CD4-positive, CD25-positive, alpha-beta regulatory T cell (primary cell): Measurements from ENCODE around the gene LRPAP1. TPM values are rescaled to one million over a fixed set of nuclear protein-coding genes. Genes with fewer than 3 reads are reported as not detected.
"Not testable (repeated sequence)": the region's sequence is repeated elsewhere in the genome, so short reads cannot be mapped to it uniquely, and the experiment has no call there.

Experiments
- ATAC-seq, 2 donors: fragments of 150-1000 bp; cut with Tn5 transposase; one replicate each; pipeline ENCODE4 v1.10.0; 2021; ENCODE audit warnings: low read depth in 2 of 2, moderate number of reproducible peaks in 2 of 2, moderate library complexity in 1 of 2
- DNase-seq, 3 donors: peaks; one replicate each; pipeline versions ENCODE4 v3.0.0 to v3.0.0-alpha.2; 2012 to 2022; ENCODE audit warnings: mixed read lengths in 1 of 3
- H3K27ac ChIP-seq: one replicate; pipeline ENCODE4 v1.7.0; 2013; ENCODE audit warnings: mild to moderate bottlenecking, low read length; ENCODE audit not compliant: insufficient read depth, poor library complexity, severe bottlenecking
- H3K27me3 ChIP-seq: one replicate; pipeline ENCODE4 v1.7.0; 2013; ENCODE audit warnings: low read length; ENCODE audit not compliant: control insufficient read depth, insufficient read depth
- H3K36me3 ChIP-seq: one replicate; pipeline ENCODE4 v1.7.0; 2013; ENCODE audit warnings: mild to moderate bottlenecking, low read length, moderate library complexity; ENCODE audit not compliant: control insufficient read depth, insufficient read depth
- H3K4me1 ChIP-seq: 2 replicates; pipeline ENCODE4 v1.7.0; 2013; ENCODE audit warnings: mild to moderate bottlenecking, low read length; ENCODE audit not compliant: insufficient read depth, control insufficient read depth, poor library complexity, severe bottlenecking
- H3K4me3 ChIP-seq: one replicate; pipeline ENCODE4 v1.7.0; 2013; ENCODE audit warnings: low read depth, mild to moderate bottlenecking, low read length, moderate library complexity
- H3K9me3 ChIP-seq, 2 experiments: 1 replicate in 1 of 2; 2 replicates in 1 of 2; pipeline ENCODE4 v1.7.0; 2013; ENCODE audit warnings: low read length in 2 of 2, mild to moderate bottlenecking in 1 of 2, moderate library complexity in 1 of 2; ENCODE audit not compliant: control insufficient read depth in 2 of 2
- H3K27ac Mint-ChIP-seq, 3 donors: one replicate each; pipeline ENCODE4 v1.8.0; 2020 to 2022; ENCODE audit warnings: mild to moderate bottlenecking in 3 of 3, mixed read lengths in 3 of 3, moderate library complexity in 2 of 3
- H3K27me3 Mint-ChIP-seq: one replicate; pipeline ENCODE4 v1.8.0; 2022; ENCODE audit warnings: mild to moderate bottlenecking, mixed read lengths
- H3K36me3 Mint-ChIP-seq: one replicate; pipeline ENCODE4 v1.8.0; 2020; ENCODE audit warnings: mixed read lengths
- H3K4me1 Mint-ChIP-seq, 4 donors: one replicate each; pipeline ENCODE4 v1.8.0; 2020 to 2022; ENCODE audit warnings: mixed read lengths in 4 of 4, mild to moderate bottlenecking in 1 of 4
- H3K4me3 Mint-ChIP-seq, 4 donors: one replicate each; pipeline ENCODE4 v1.8.0; 2020 to 2022; ENCODE audit warnings: mild to moderate bottlenecking in 4 of 4, mixed read lengths in 4 of 4, moderate library complexity in 3 of 4
- H3K9me3 Mint-ChIP-seq, 7 donors: one replicate each; pipeline ENCODE4 v1.8.0; 2020 to 2022; ENCODE audit warnings: mixed read lengths in 7 of 7, mild to moderate bottlenecking in 3 of 7, moderate library complexity in 2 of 7
- polyA plus RNA-seq, 4 donors: library from polyadenylated mRNA; unstranded; fragments of 300-500 nt; fragmentation: Illumina TruSeq; gene quantifications; one replicate each; pipeline ENCODE4 v1.2.3, GENCODE V29; 2021
- total RNA-seq: library from RNA; stranded (reverse); gene quantifications from one replicate; pipeline ENCODE4 v1.2.3, GENCODE V29; 2022

LRPAP1 gene
- total RNA-seq (99.2 TPM), polyA plus RNA-seq (100 to 1,000 TPM in 1 of 4 donors, 10 to 100 TPM in 3; 78.4 to 111 (median 95.1) TPM)

- ATAC-seq (peak; percentile 90 to 91), DNase-seq (peak; percentile 82 to 90 (median 83))
- Mint-ChIP-seq H3K36me3 (peaks cover 4% of the 10 kb centered on the region), H3K4me1 (peaks cover 5 to 46% (median 24%) of the 10 kb centered on the region in 4 donors), H3K4me3 (peak within 1 kb of the TSS; percentile 91 to 99 (median 98)), H3K27me3 (no peaks in the 10 kb centered on the region), H3K9me3 (peaks cover 0 to 7% (median 0%) of the 10 kb centered on the region in 7 donors), H3K27ac (peak within 1 kb of the TSS; percentile 48 to 98 (median 98))
- H3K27me3 ChIP-seq = no peaks in the 10 kb centered on the region
- H3K4me3 ChIP-seq = peak within 1 kb of the TSS; percentile 93
- H3K27ac ChIP-seq = peak within 1 kb of the TSS; percentile 61
- H3K9me3 ChIP-seq = no peaks in the 10 kb centered on the region
- peaks cover 12% of the 10 kb centered on the region for H3K36me3 ChIP-seq
- H3K4me1 ChIP-seq = peaks cover 24% of the 10 kb centered on the region
Observed at GRCh38 chr4:3531879-3532750, at the start of gene LRPAP1. TSS of gene LRPAP1 (minus strand) at chr4:3532422. CDS start at chr4:3532412, 10 bp downstream.

GRCh38 chr4:3581334-3582090, 49.3 kb upstream of the LRPAP1 start:
- H3K9me3 ChIP-seq, H3K4me3 ChIP-seq, H3K9me3 Mint-ChIP-seq, H3K27ac Mint-ChIP-seq, ATAC-seq, H3K27me3 Mint-ChIP-seq, H3K36me3 ChIP-seq, H3K27me3 ChIP-seq, DNase-seq, H3K27ac ChIP-seq, H3K4me1 ChIP-seq, H3K4me1 Mint-ChIP-seq, H3K4me3 Mint-ChIP-seq, H3K36me3 Mint-ChIP-seq: not testable (repeated sequence)

GRCh38 chr4:3580859-3581258, 48.6 kb upstream of the LRPAP1 start:
- H3K4me1 ChIP-seq, H3K27ac Mint-ChIP-seq, H3K36me3 ChIP-seq, H3K4me3 ChIP-seq, H3K9me3 ChIP-seq, DNase-seq, H3K27me3 ChIP-seq, H3K27ac ChIP-seq, H3K9me3 Mint-ChIP-seq, H3K4me3 Mint-ChIP-seq, H3K27me3 Mint-ChIP-seq, H3K4me1 Mint-ChIP-seq, ATAC-seq, H3K36me3 Mint-ChIP-seq: not testable (repeated sequence)

- H3K4me3 Mint-ChIP-seq, H3K36me3 Mint-ChIP-seq: not testable (repeated sequence)
Observed at GRCh38 chr4:3578527-3579144, 46.4 kb upstream of the LRPAP1 start.

GRCh38 chr4:3578052-3578451, 45.8 kb upstream of the LRPAP1 start:
- not testable (repeated sequence) for H3K27ac Mint-ChIP-seq, ATAC-seq

More at GRCh38 chr4:3578527-3579144, 46.4 kb upstream of the LRPAP1 start:
- H3K27ac ChIP-seq, H3K9me3 Mint-ChIP-seq, H3K27me3 Mint-ChIP-seq, H3K4me3 ChIP-seq, H3K4me1 Mint-ChIP-seq, H3K27me3 ChIP-seq, H3K4me1 ChIP-seq, H3K27ac Mint-ChIP-seq, H3K36me3 ChIP-seq, DNase-seq, H3K9me3 ChIP-seq, ATAC-seq: not testable (repeated sequence)

GRCh38 chr4:3577208-3577892, 45.1 kb upstream of the LRPAP1 start:
- DNase-seq, H3K4me1 ChIP-seq, H3K9me3 ChIP-seq, H3K27me3 Mint-ChIP-seq, H3K4me1 Mint-ChIP-seq, H3K4me3 Mint-ChIP-seq, H3K27ac ChIP-seq, H3K27me3 ChIP-seq, H3K36me3 Mint-ChIP-seq, ATAC-seq, H3K4me3 ChIP-seq, H3K36me3 ChIP-seq, H3K9me3 Mint-ChIP-seq, H3K27ac Mint-ChIP-seq: not testable (repeated sequence)

More at GRCh38 chr4:3578052-3578451, 45.8 kb upstream of the LRPAP1 start:
- H3K27me3 ChIP-seq, H3K4me1 Mint-ChIP-seq, DNase-seq, H3K4me3 ChIP-seq, H3K36me3 Mint-ChIP-seq, H3K27me3 Mint-ChIP-seq, H3K4me1 ChIP-seq, H3K9me3 Mint-ChIP-seq, H3K27ac ChIP-seq, H3K36me3 ChIP-seq, H3K4me3 Mint-ChIP-seq, H3K9me3 ChIP-seq: not testable (repeated sequence)

- not testable (repeated sequence) for H3K36me3 Mint-ChIP-seq, H3K27ac Mint-ChIP-seq
Observed at GRCh38 chr4:3576533-3577207, 44.4 kb upstream of the LRPAP1 start.

More at GRCh38 chr4:3576533-3577207, 44.4 kb upstream of the LRPAP1 start:
- DNase-seq, ATAC-seq, H3K4me1 ChIP-seq, H3K4me3 Mint-ChIP-seq, H3K36me3 ChIP-seq, H3K27ac ChIP-seq, H3K4me1 Mint-ChIP-seq, H3K27me3 Mint-ChIP-seq, H3K27me3 ChIP-seq, H3K9me3 ChIP-seq, H3K9me3 Mint-ChIP-seq, H3K4me3 ChIP-seq: not testable (repeated sequence)
